H1 (cell line): ENCODE measurements around the gene ZNF143. TPM values are rescaled to one million over a fixed set of nuclear protein-coding genes. Genes with fewer than 3 reads are reported as not detected.

ENCODE experiments used
- CTCF ChIA-PET: fragments of 300-600 bp; sonication (Branson Sonifier 250); formaldehyde crosslinking; loops from one replicate; lab custom pipeline; 2021; ENCODE audit not compliant: partially characterized antibody; lab: Charles Lee
- POLR2A ChIA-PET: fragments of 300-600 bp; sonication (Branson Sonifier 250); formaldehyde crosslinking; loops from one replicate; lab custom pipeline; 2021; ENCODE audit warnings: inconsistent platforms; ENCODE audit not compliant: partially characterized antibody; lab: Charles Lee
- DNase-seq, 2 experiments: peaks; one replicate each; pipeline versions ENCODE4 v3.0.0 to v3.0.0-alpha.2; 2010 to 2022; ENCODE audit warnings: low spot score in 2 of 2, low read depth in 1 of 2, mixed read lengths in 1 of 2
- FAIRE-seq: peaks from 2 replicates; lab custom pipeline; 2011; peaks lifted over from hg19 to GRCh38; lab: Jason Lieb, UNC
- H2AFZ ChIP-seq: 2 replicates; pipeline ENCODE4 v1.8.1; 2012; ENCODE audit warnings: low read length, inconsistent platforms
- H2AK5ac ChIP-seq: 2 replicates; pipeline ENCODE4 v1.6.1; 2013; ENCODE audit warnings: low read depth, low read length
- H2BK120ac ChIP-seq: replicated peaks from 2 replicates; pipeline ENCODE3; 2013; ENCODE audit warnings: low read depth, low read length, inconsistent platforms
- H2BK12ac ChIP-seq: 2 replicates; pipeline ENCODE4 v1.6.1; 2013; ENCODE audit warnings: low read depth, low read length
- H2BK15ac ChIP-seq: 2 replicates; pipeline ENCODE4 v1.6.1; 2013; ENCODE audit warnings: low read length
- H2BK20ac ChIP-seq: 2 replicates; pipeline ENCODE4 v1.6.1; 2013; ENCODE audit warnings: low read length
- H2BK5ac ChIP-seq: 2 replicates; pipeline ENCODE4 v1.6.1; 2013; ENCODE audit warnings: low read depth, low read length
- H3K14ac ChIP-seq: 2 replicates; pipeline ENCODE4 v1.6.1; 2013; ENCODE audit warnings: inconsistent platforms; ENCODE audit not compliant: insufficient read length
- H3K18ac ChIP-seq: 2 replicates; pipeline ENCODE4 v1.6.1; 2013; ENCODE audit warnings: low read length; ENCODE audit errors: extremely low read depth
- H3K23ac ChIP-seq: 2 replicates; pipeline ENCODE4 v1.6.1; 2013; ENCODE audit warnings: inconsistent platforms; ENCODE audit not compliant: insufficient read length
- H3K23me2 ChIP-seq: 2 replicates; pipeline ENCODE4 v1.6.1; 2013; ENCODE audit warnings: low read depth, low read length
- H3K27ac ChIP-seq: 2 replicates; pipeline ENCODE4 v1.6.1; 2011; ENCODE audit warnings: low read depth, low read length, inconsistent platforms
- H3K27me3 ChIP-seq, 4 experiments: replicated peaks in 1 of 4; 1 replicate in 1 of 4; 2 replicates in 3 of 4; pipeline versions ENCODE4 v1.6.1 to v1.8.1; 2011 to 2013; ENCODE audit warnings: low read length in 3 of 4, mild to moderate bottlenecking in 3 of 4, inconsistent platforms in 2 of 4, mixed read lengths in 2 of 4, moderate library complexity in 1 of 4; ENCODE audit not compliant: control insufficient read depth in 3 of 4, insufficient read depth in 3 of 4; ENCODE audit errors: extremely low read depth in 1 of 4
- H3K36me3 ChIP-seq, 4 experiments: 2 replicates each; pipeline versions ENCODE4 v1.6.1 to v1.8.1; 2011 to 2013; ENCODE audit warnings: mild to moderate bottlenecking in 4 of 4, low read length in 3 of 4, moderate library complexity in 2 of 4, control low read depth in 1 of 4, inconsistent platforms in 1 of 4; ENCODE audit not compliant: insufficient read depth in 4 of 4, control insufficient read depth in 2 of 4
- H3K4ac ChIP-seq: replicated peaks from 2 replicates; pipeline ENCODE3; 2013; ENCODE audit warnings: low read length, low read depth, mixed read lengths, inconsistent platforms; ENCODE audit not compliant: insufficient read length
- H3K4me1 ChIP-seq, 4 experiments: replicated peaks in 1 of 4; 1 replicate in 1 of 4; 2 replicates in 3 of 4; pipeline versions ENCODE4 v1.6.1 to v1.8.1; 2011 to 2013; ENCODE audit warnings: low read length in 3 of 4, inconsistent platforms in 2 of 4, mixed read lengths in 1 of 4; ENCODE audit not compliant: insufficient read depth in 4 of 4, control insufficient read depth in 3 of 4
- H3K4me2 ChIP-seq, 2 experiments: 2 replicates each; pipeline versions ENCODE4 v1.6.1 to v1.8.1; 2011 to 2013; ENCODE audit warnings: low read depth in 2 of 2, low read length in 2 of 2, control low read depth in 1 of 2, inconsistent platforms in 1 of 2, mild to moderate bottlenecking in 1 of 2; ENCODE audit not compliant: insufficient read depth in 1 of 2
- H3K4me3 ChIP-seq, 4 experiments: fragments of 200-600, 300-600 bp in 1 of 4; sonication (generic), shearing (Covaris generic), sonication (Bioruptor Twin) in 1 of 4; 2 replicates each; pipeline versions ENCODE4 v1.5.1 to v1.8.1; 2011 to 2016; ENCODE audit warnings: low read length in 4 of 4, low read depth in 3 of 4, control low read depth in 2 of 4, inconsistent platforms in 2 of 4, mild to moderate bottlenecking in 2 of 4, mixed read lengths in 1 of 4, moderate library complexity in 1 of 4; ENCODE audit not compliant: insufficient read depth in 2 of 4; ENCODE audit errors: extremely low read depth in 1 of 4
- H3K56ac ChIP-seq: replicated peaks from 2 replicates; pipeline ENCODE3; 2013; ENCODE audit warnings: low read depth, mild to moderate bottlenecking, mixed read lengths, low read length, inconsistent platforms; ENCODE audit not compliant: insufficient read length
- H3K79me1 ChIP-seq: 2 replicates; pipeline ENCODE4 v1.6.1; 2013; ENCODE audit warnings: low read depth, low read length, control low read depth
- H3K79me2 ChIP-seq, 2 experiments: 2 replicates each; pipeline versions ENCODE4 v1.6.1 to v1.8.1; 2012 to 2013; ENCODE audit warnings: low read length in 2 of 2, mild to moderate bottlenecking in 2 of 2, inconsistent platforms in 1 of 2; ENCODE audit not compliant: insufficient read depth in 2 of 2, control insufficient read depth in 1 of 2
- H3K9ac ChIP-seq, 4 experiments: replicated peaks in 1 of 4; 1 replicate in 1 of 4; 2 replicates in 3 of 4; pipeline versions ENCODE4 v1.6.1 to v1.8.1; 2011 to 2013; ENCODE audit warnings: low read depth in 3 of 4, low read length in 3 of 4, control low read depth in 2 of 4, mild to moderate bottlenecking in 2 of 4, moderate library complexity in 2 of 4, inconsistent platforms in 1 of 4; ENCODE audit errors: extremely low read depth in 1 of 4
- H3K9me3 ChIP-seq, 2 experiments: 2 replicates each; pipeline versions ENCODE4 v1.6.1 to v1.8.1; 2012 to 2013; ENCODE audit warnings: mild to moderate bottlenecking in 2 of 2, moderate library complexity in 2 of 2, control low read depth in 1 of 2, inconsistent platforms in 1 of 2, low read depth in 1 of 2, low read length in 1 of 2, mixed read lengths in 1 of 2; ENCODE audit not compliant: insufficient read depth in 2 of 2
- H4K20me1 ChIP-seq, 2 experiments: replicated peaks in 1 of 2; 2 replicates each; pipeline versions ENCODE3 to v1.8.1; 2011 to 2013; ENCODE audit warnings: inconsistent platforms in 2 of 2, low read length in 2 of 2, mild to moderate bottlenecking in 1 of 2; ENCODE audit not compliant: insufficient read depth in 2 of 2, control insufficient read depth in 1 of 2
- H4K5ac ChIP-seq: 2 replicates; pipeline ENCODE4 v1.6.1; 2013; ENCODE audit warnings: low read length, low read depth, mixed read lengths, inconsistent platforms; ENCODE audit not compliant: insufficient read length
- H4K8ac ChIP-seq: 2 replicates; pipeline ENCODE4 v1.8.0; 2013; ENCODE audit warnings: mild to moderate bottlenecking, moderate library complexity, low read length, inconsistent platforms; ENCODE audit not compliant: insufficient read depth; ENCODE audit errors: extremely low read depth
- H4K91ac ChIP-seq: replicated peaks from 2 replicates; pipeline ENCODE3; 2013; ENCODE audit warnings: low read length, mixed read lengths, inconsistent platforms; ENCODE audit not compliant: insufficient read length
- ATF3 ChIP-seq: IDR thresholded peaks from 2 replicates; pipeline ENCODE4 v1.6.1; 2011; ENCODE audit warnings: low read depth, mild to moderate bottlenecking, low read length; ENCODE audit not compliant: insufficient read depth
- BACH1 ChIP-seq: IDR thresholded peaks from 2 replicates; pipeline ENCODE4 v1.6.1; 2012; ENCODE audit warnings: low read length, improper control_type of control experiment
- CBX5 ChIP-seq: fragments of 300-800, 300-1000 bp; sonication (generic); IDR thresholded peaks from 2 replicates; pipeline ENCODE4 v1.7.1; 2016; ENCODE audit warnings: antibody characterized with exemption, low read length, low read depth
- HDAC2 ChIP-seq, 2 experiments: fragments of 300-600 bp in 1 of 2; sonication (generic) in 1 of 2; IDR thresholded peaks; 2 replicates each; pipeline ENCODE4 v1.6.1; 2011 to 2012; ENCODE audit warnings: low read depth in 2 of 2, low read length in 2 of 2, mild to moderate bottlenecking in 2 of 2, moderate library complexity in 2 of 2, borderline replicate concordance in 1 of 2, inconsistent platforms in 1 of 2
- HDAC6 ChIP-seq: IDR thresholded peaks from one replicate; pipeline ENCODE4 v1.7.1; 2012; ENCODE audit warnings: low read depth, mild to moderate bottlenecking, inconsistent platforms, low read length, moderate library complexity
- MAX ChIP-seq: IDR thresholded peaks from 2 replicates; pipeline ENCODE4 v1.6.1; 2012; ENCODE audit warnings: inconsistent platforms
- POLR2AphosphoS5 ChIP-seq: IDR thresholded peaks from 2 replicates; pipeline ENCODE4 v1.6.1; 2011; ENCODE audit warnings: low read depth, low read length
- POU5F1 ChIP-seq: IDR thresholded peaks from 2 replicates; pipeline ENCODE4 v1.6.1; 2011; ENCODE audit warnings: low read depth, mild to moderate bottlenecking, low read length, moderate library complexity
- RBBP5 ChIP-seq: IDR thresholded peaks from 2 replicates; pipeline ENCODE4 v1.7.1; 2012; ENCODE audit warnings: low read depth, mild to moderate bottlenecking, inconsistent platforms, low read length, moderate library complexity, borderline replicate concordance
- SIRT6 ChIP-seq: IDR thresholded peaks from one replicate; pipeline ENCODE4 v1.7.1; 2012; ENCODE audit warnings: low read length, inconsistent platforms
- ZNF274 ChIP-seq: IDR thresholded peaks from 2 replicates; pipeline ENCODE4 v1.7.0; 2012; ENCODE audit warnings: low read length, borderline replicate concordance; ENCODE audit errors: extremely low read depth
- whole genome bisulfite sequencing, 2 experiments: shearing (Covaris generic) in 1 of 2; methylation state at CpG; one replicate each; pipeline versions ENCODE4 v1.1.6 to v1.1.7; 2013 to 2015; ENCODE audit warnings: low lambda C conversion rate in 2 of 2, mixed read lengths in 2 of 2, inconsistent platforms in 1 of 2, low coverage in 1 of 2, missing lambda C conversion rate in 1 of 2; ENCODE audit not compliant: insufficient replicate concordance in 2 of 2, insufficient coverage in 1 of 2, insufficient read length in 1 of 2; ENCODE audit errors: extremely low coverage in 1 of 2, missing lambda C conversion rate in 1 of 2; 5-methylcytosine and 5-hydroxymethylcytosine counted together
- polyA plus RNA-seq, 7 experiments: library from polyadenylated mRNA; depleted of rRNA in 3 of 7; stranded (reverse) in 5 of 7; unstranded in 2 of 7; fragments of >200 nt in 5 of 7; fragments of 200-250 nt in 2 of 7; gene quantifications; 1 replicate in 5 of 7; 2 replicates in 1 of 7; 4 replicates in 1 of 7; pipeline versions ENCODE4 v1.2.1 to v1.2.3, GENCODE V29; 2011 to 2013; ENCODE audit warnings: missing spikeins in 2 of 7, mixed read lengths in 2 of 7
- total RNA-seq: library from RNA; stranded (reverse); fragmentation: NEBNext Ultra II Directional; extraction: Animal tissue kit (Norgen Biotek cat#: 25700); gene quantifications from 2 replicates; pipeline ENCODE4 v1.2.1, GENCODE V29; 2021

The ZNF143 gene
- total and polyA plus RNA-seq, 2 of the 8 experiments (the other 6 are each of a cell fraction or from before 2014, with no cell fraction given) = 43.0 to 69.2 TPM

GRCh38 chr11:9506489-9507276 is 45.9 kb downstream of the ZNF143 start:
- Histone ChIP-seq H3K4ac (no peak overlapping the region), H3K18ac (no peak overlapping the region), H2BK120ac (no peak overlapping the region), H3K27me3 (no peaks in the 10 kb centered on the region), H2AFZ (no peak overlapping the region), H2BK12ac (no peak overlapping the region; the same call in 1 of the 2 replicates), H3K27ac (no peak overlapping the region; the same call in 1 of the 2 replicates), H3K14ac (no peak overlapping the region), H3K79me2 (no peaks in the 10 kb centered on the region), H3K4me3 (peak overlapping the region in 1 of 4 experiments; percentile 37; a peak in 2 of 8 replicates), H3K4me1 (peaks cover 0 to 6% (median 3%) of the 10 kb centered on the region in 4 experiments; a peak in 5 of 7 replicates), H4K20me1 (no peaks in the 10 kb centered on the region), H3K23ac (no peak overlapping the region), H4K8ac (no peak overlapping the region), H3K9ac (no peak overlapping the region), H2BK15ac (no peak overlapping the region), H3K9me3 (no peaks in the 10 kb centered on the region), H3K23me2 (no peaks in the 10 kb centered on the region), H4K5ac (peak overlapping the region; percentile 77), H3K36me3 (peaks cover 3 to 19% (median 6%) of the 10 kb centered on the region in 4 experiments; a peak in 6 of 8 replicates), H2BK5ac (0 out of 2 replicates have a peak overlapping the region, but pooled peaks have one; percentile 22), H2AK5ac (no peak overlapping the region), H3K56ac (no peak overlapping the region), H4K91ac (no peak overlapping the region), H3K79me1 (no peaks in the 10 kb centered on the region), H3K4me2 (peak overlapping the region; percentile 43 to 55), H2BK20ac (no peak overlapping the region; the same call in 1 of the 2 replicates)
- DNase-seq = peak; percentile 79 to 86
- WGBS, 2 experiments = 27% methylated on average over 6 of the region's 6 CpGs; no CpG with 5 or more reads in 1 of the 2 experiments
- FAIRE-seq = peak; percentile 94
- POLR2A ChIA-PET = interaction anchor here (0.6 to 2.4 kb wide), 12 partner anchors 11 to 558 kb away, joined by 3 to 20 read pairs (median 3); partner anchors contain the start of genes IPO7, WEE1 and ZNF143
- CTCF ChIA-PET = interaction anchor here (0.6 to 3.2 kb wide), 56 partner anchors 8 to 805 kb away, joined by 3 to 21 read pairs (median 4); partner anchors contain the start of gene ZNF143
- no peak for TF ChIP-seq BACH1
- no peak for TF ChIP-seq HDAC2 (IDR thresholded peaks at IDR 0.05; ENCODE audit: borderline replicate concordance in 1 of 2, low read depth in 2 of 2, low read length in 2 of 2)
- no peak for TF ChIP-seq POU5F1
- no peak for TF ChIP-seq POLR2AphosphoS5
- no peak for TF ChIP-seq RBBP5
- TF ChIP-seq ATF3 = no peak
- no peak for TF ChIP-seq SIRT6
- no peak for TF ChIP-seq ZNF274
- TF ChIP-seq MAX = no peak
- no peak for TF ChIP-seq CBX5
- no peak for TF ChIP-seq HDAC6
